GM12878 (cell line): ENCODE results near the gene ROR2.

Source experiments
- CBFB ChIP-seq: IDR thresholded peaks from 2 replicates; pipeline ENCODE4 v1.6.1; 2016; ENCODE audit warnings: antibody characterized with exemption, low read depth
- CHD2 ChIP-seq: IDR thresholded peaks from 2 replicates; pipeline ENCODE4 v1.6.1; 2011; ENCODE audit warnings: low read depth, low read length, improper control_type of control experiment, borderline replicate concordance
- POLR2A ChIP-seq: IDR thresholded peaks from 2 replicates; pipeline ENCODE4 v1.6.1; 2011; ENCODE audit warnings: low read depth, mild to moderate bottlenecking, low read length
- POLR2AphosphoS5 ChIP-seq: IDR thresholded peaks from 2 replicates; pipeline ENCODE4 v1.6.1; 2011; ENCODE audit warnings: mild to moderate bottlenecking, low read length, inconsistent platforms
- RAD21 ChIP-seq: IDR thresholded peaks from 2 replicates; pipeline ENCODE4 v1.6.1; 2011; ENCODE audit warnings: mild to moderate bottlenecking, low read depth, low read length, moderate library complexity; ENCODE audit not compliant: insufficient read depth
- RCOR1 ChIP-seq: conservative IDR thresholded peaks from 2 replicates; pipeline ENCODE4 v1.6.1; 2012; ENCODE audit warnings: low read depth, low read length, improper control_type of control experiment
- SIN3A ChIP-seq: IDR thresholded peaks from 2 replicates; pipeline ENCODE4 v1.6.1; 2012; ENCODE audit warnings: low read depth, low read length, improper control_type of control experiment
- TAF1 ChIP-seq: IDR thresholded peaks from 2 replicates; pipeline ENCODE4 v1.6.1; 2011; ENCODE audit warnings: mild to moderate bottlenecking, low read depth, low read length, borderline replicate concordance
- ZNF24 ChIP-seq: fragments of 450-650 bp; IDR thresholded peaks from 2 replicates; pipeline ENCODE4 v1.6.1; 2017; ENCODE audit warnings: antibody characterized with exemption, mild to moderate bottlenecking
- TF ChIP-seq, protein P1 (sequence below): IDR thresholded peaks from 2 replicates; pipeline ENCODE4 v1.6.1; 2012; ENCODE audit warnings: low read depth, low read length, improper control_type of control experiment
- TF ChIP-seq, protein P2 (sequence below): IDR thresholded peaks from 2 replicates; pipeline ENCODE4 v1.6.1; 2011; ENCODE audit warnings: low read depth, mild to moderate bottlenecking, low read length, moderate library complexity, borderline replicate concordance; ENCODE audit errors: extremely low read depth
- TF ChIP-seq, protein P3 (sequence below), 3 experiments: IDR thresholded peaks in 2 of 3; conservative IDR thresholded peaks in 1 of 3; 2 replicates each; pipeline ENCODE4 v1.5.1; 2011; ENCODE audit warnings: low read depth in 3 of 3, low read length in 3 of 3, mild to moderate bottlenecking in 3 of 3, control low read depth in 2 of 3, moderate library complexity in 2 of 3, inconsistent platforms in 1 of 3, mixed read lengths in 1 of 3; ENCODE audit not compliant: control insufficient read depth in 2 of 3, insufficient read depth in 1 of 3; ENCODE audit errors: extremely low read depth in 1 of 3

DNA sequence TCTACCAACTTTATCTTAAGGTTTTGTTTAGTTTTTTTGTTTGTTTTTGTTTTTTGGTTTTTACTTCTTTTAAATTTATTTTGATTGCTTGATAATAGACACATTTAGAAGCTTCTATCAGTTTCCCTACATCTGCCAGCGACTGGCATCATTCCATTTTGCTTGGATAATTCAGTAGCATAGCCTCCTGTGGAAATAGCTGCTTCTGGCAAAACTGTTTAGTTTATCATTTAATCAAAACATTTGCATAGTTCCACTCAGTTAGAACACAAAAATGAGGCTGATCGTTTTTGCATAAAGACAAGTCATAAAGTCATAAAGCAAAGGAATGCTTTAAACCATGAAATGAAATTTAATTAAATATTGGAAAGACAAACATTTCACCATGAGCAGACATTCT, 392.7 kb downstream of the ROR2 start:
- TF ChIP-seq, protein P1, sequence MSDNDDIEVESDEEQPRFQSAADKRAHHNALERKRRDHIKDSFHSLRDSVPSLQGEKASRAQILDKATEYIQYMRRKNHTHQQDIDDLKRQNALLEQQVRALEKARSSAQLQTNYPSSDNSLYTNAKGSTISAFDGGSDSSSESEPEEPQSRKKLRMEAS, result no peak
- TF ChIP-seq, protein P2, sequence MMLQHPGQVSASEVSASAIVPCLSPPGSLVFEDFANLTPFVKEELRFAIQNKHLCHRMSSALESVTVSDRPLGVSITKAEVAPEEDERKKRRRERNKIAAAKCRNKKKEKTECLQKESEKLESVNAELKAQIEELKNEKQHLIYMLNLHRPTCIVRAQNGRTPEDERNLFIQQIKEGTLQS, result no peak
- TF ChIP-seq TAF1 (no peak), RAD21 (no peak), ZNF24 (no peak), SIN3A (no peak), POLR2AphosphoS5 (no peak), CHD2 (no peak), POLR2A (no peak), CBFB (no peak), RCOR1 (no peak)
- TF ChIP-seq, protein P3, sequence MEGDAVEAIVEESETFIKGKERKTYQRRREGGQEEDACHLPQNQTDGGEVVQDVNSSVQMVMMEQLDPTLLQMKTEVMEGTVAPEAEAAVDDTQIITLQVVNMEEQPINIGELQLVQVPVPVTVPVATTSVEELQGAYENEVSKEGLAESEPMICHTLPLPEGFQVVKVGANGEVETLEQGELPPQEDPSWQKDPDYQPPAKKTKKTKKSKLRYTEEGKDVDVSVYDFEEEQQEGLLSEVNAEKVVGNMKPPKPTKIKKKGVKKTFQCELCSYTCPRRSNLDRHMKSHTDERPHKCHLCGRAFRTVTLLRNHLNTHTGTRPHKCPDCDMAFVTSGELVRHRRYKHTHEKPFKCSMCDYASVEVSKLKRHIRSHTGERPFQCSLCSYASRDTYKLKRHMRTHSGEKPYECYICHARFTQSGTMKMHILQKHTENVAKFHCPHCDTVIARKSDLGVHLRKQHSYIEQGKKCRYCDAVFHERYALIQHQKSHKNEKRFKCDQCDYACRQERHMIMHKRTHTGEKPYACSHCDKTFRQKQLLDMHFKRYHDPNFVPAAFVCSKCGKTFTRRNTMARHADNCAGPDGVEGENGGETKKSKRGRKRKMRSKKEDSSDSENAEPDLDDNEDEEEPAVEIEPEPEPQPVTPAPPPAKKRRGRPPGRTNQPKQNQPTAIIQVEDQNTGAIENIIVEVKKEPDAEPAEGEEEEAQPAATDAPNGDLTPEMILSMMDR (IDR thresholded peaks at IDR 0.05 in 2 of 3, conservative IDR thresholded peaks at IDR 0.05 in 1 of 3; ENCODE audit: control insufficient read depth in 2 of 3, extremely low read depth in 1 of 3, insufficient read depth in 1 of 3, low read depth in 3 of 3, low read length in 3 of 3), result no peak
